HG02938 (cell line): Measurements from ENCODE around the gene MUCL3.
"Not testable (repeated sequence)": the region's sequence is repeated elsewhere in the genome, so short reads cannot be mapped to it uniquely, and the experiment has no call there.

Source experiments
- ATAC-seq: cut with Tn5 transposase; IDR thresholded peaks from one replicate; pipeline ENCODE4 v1.9.1; 2021; ENCODE audit warnings: mild to moderate bottlenecking, moderate library complexity; ENCODE audit not compliant: unreplicated experiment

The MUCL3 gene

GRCh38 chr6:30937265-30937664 lies 3.5 kb upstream of the MUCL3 start:
- no peak for ATAC-seq

GRCh38 chr6:30938730-30939129 lies 2.0 kb upstream of the MUCL3 start:
- no peak for ATAC-seq

- ATAC-seq, result no peak
Measured at GRCh38 chr6:30939473-30939872, 1.3 kb upstream of the MUCL3 start.

GRCh38 chr6:30942338-30943060 lies 1.7 kb downstream of the MUCL3 start:
- ATAC-seq, result no peak

GRCh38 chr6:30944051-30944450 lies 3.3 kb downstream of the MUCL3 start:
- ATAC-seq, result no peak

- no peak for ATAC-seq
Measured at GRCh38 chr6:30945281-30945680, 4.5 kb downstream of the MUCL3 start.

- no peak for ATAC-seq
Measured at GRCh38 chr6:30947231-30947630, 6.5 kb downstream of the MUCL3 start.

GRCh38 chr6:30948811-30949210 lies 8.0 kb downstream of the MUCL3 start:
- no peak for ATAC-seq

- no peak for ATAC-seq
Measured at GRCh38 chr6:30951907-30952469, 11.2 kb downstream of the MUCL3 start.

GRCh38 chr6:30954631-30955366 lies 14.0 kb downstream of the MUCL3 start:
- ATAC-seq, result no peak

- ATAC-seq, result no peak
Measured at GRCh38 chr6:30955367-30956042, 14.7 kb downstream of the MUCL3 start.

- no peak for ATAC-seq
Measured at GRCh38 chr6:30957716-30958115, 16.9 kb downstream of the MUCL3 start.

GRCh38 chr6:30960907-30961673 lies 20.3 kb downstream of the MUCL3 start:
- no peak for ATAC-seq

- no peak for ATAC-seq
Measured at GRCh38 chr6:30962716-30963115, 21.9 kb downstream of the MUCL3 start.

GRCh38 chr6:30963641-30964040 lies 22.9 kb downstream of the MUCL3 start:
- ATAC-seq, result no peak

GRCh38 chr6:30964075-30964474 lies 23.3 kb downstream of the MUCL3 start:
- no peak for ATAC-seq

- no peak for ATAC-seq
Measured at GRCh38 chr6:30965140-30965601, 24.4 kb downstream of the MUCL3 start.

- no peak for ATAC-seq
Measured at GRCh38 chr6:30966154-30966553, 25.4 kb downstream of the MUCL3 start.

GRCh38 chr6:30969171-30969570 lies 28.4 kb downstream of the MUCL3 start:
- not testable (repeated sequence) for ATAC-seq

GRCh38 chr6:30970946-30971345 lies 30.2 kb downstream of the MUCL3 start:
- no peak for ATAC-seq

GRCh38 chr6:30972816-30973215 lies 32.0 kb downstream of the MUCL3 start:
- no peak for ATAC-seq
